Ovary (tissue), 9 donors: ENCODE data around the gene HK2. TPM values are rescaled to one million over a fixed set of nuclear protein-coding genes. Genes with fewer than 3 reads are reported as not detected.

Experiments used
- DNase-seq, 5 donors: peaks; one replicate each; pipeline ENCODE4 v3.0.0-alpha.2; 2019 to 2020
- H3K27ac ChIP-seq, 2 donors: fragments of 200-600 bp; one replicate each; pipeline versions ENCODE4 v1.5.1 to v1.8.0; 2019 to 2022
- H3K27me3 ChIP-seq: fragments of 200-600 bp; one replicate; pipeline ENCODE4 v1.8.0; 2022
- H3K36me3 ChIP-seq: fragments of 200-600 bp; sonication (generic); one replicate; pipeline ENCODE4 v1.5.1; 2019
- H3K4me1 ChIP-seq: one replicate; pipeline ENCODE4 v1.8.1; 2013; ENCODE audit warnings: mild to moderate bottlenecking, moderate library complexity; ENCODE audit not compliant: insufficient read depth
- H3K4me3 ChIP-seq: fragments of 200-600 bp; sonication (generic); one replicate; pipeline ENCODE4 v1.5.1; 2017
- H3K9me3 ChIP-seq, 2 donors: fragments of 200-600 bp in 1 of 2; sonication (generic) in 1 of 2; one replicate each; pipeline versions ENCODE4 v1.5.1 to v1.8.1; 2013 to 2019; ENCODE audit warnings: mild to moderate bottlenecking in 1 of 2, moderate library complexity in 1 of 2
- EP300 ChIP-seq: sonication (generic); formaldehyde crosslinking; IDR thresholded peaks from one replicate; pipeline ENCODE4 v1.6.1; 2017; ENCODE audit warnings: antibody characterized with exemption
- POLR2A ChIP-seq: fragments of 450-650 bp; IDR thresholded peaks from one replicate; pipeline ENCODE4 v1.6.1; 2017; ENCODE audit warnings: antibody characterized with exemption, mild to moderate bottlenecking, moderate library complexity
- WGBS, 3 donors: extraction: QIAGEN DNeasy Blood & Tissue Kit in 1 of 3; methylation state at CpG; one replicate each; pipeline versions ENCODE4 v1.1.5 to v1.1.7; 2013 to 2017; 5-methylcytosine and 5-hydroxymethylcytosine counted together
- intact Hi-C, 4 donors: fragments of 100-400 bp; cut with DNase I; formaldehyde crosslinking; loops; one replicate each; pipeline versions ENCODE4 v1.11.0 to v1.15.1; 2022 to 2023
- polyA plus RNA-seq, 2 donors: library from polyadenylated mRNA; stranded (reverse); fragments of 200-250 nt in 1 of 2; fragments of 350-450 nt in 1 of 2; fragmentation: Illumina TruSeq in 1 of 2; extraction: RNeasy Lipid Tissue Mini Kit (QIAGEN cat#74804) in 1 of 2; gene quantifications; one replicate each; pipeline ENCODE4 v1.2.3, GENCODE V29; 2013 to 2014
- total RNA-seq, 7 donors: library from RNA; depleted of rRNA in 2 of 7; stranded (reverse); fragments of >200 nt in 2 of 7; fragmentation: NEBNext Ultra II Directional in 3 of 7; extraction: Animal tissue kit (Norgen Biotek cat#: 25700) in 3 of 7; gene quantifications; one replicate each; pipeline versions ENCODE4 v1.1.0 to v1.2.4, GENCODE V29; 2016 to 2023
- TF ChIP-seq, protein P1 (sequence below), 3 donors: fragments of 450-650 bp in 2 of 3; fragments of 200-600 bp in 1 of 3; IDR thresholded peaks; one replicate each; pipeline versions ENCODE4 v1.5.1 to v1.8.0; 2016 to 2022; ENCODE audit warnings: antibody characterized with exemption in 3 of 3, mild to moderate bottlenecking in 1 of 3
- donor health status: DM: no; HTN: no; CAD: no; lungs with moderate emphysema.
- donor health status: DM: no; HTN: no; CAD: no.
- donor health status: Bipolar disorder and iron deficiency.
- donor health status: DM: yes; HTN: yes; CAD: no.
- donor health status: DM: no; HTN: no; CAD: no.
- donor health status: DM: yes; HTN: yes; CAD: no.

The HK2 gene
- total and polyA plus RNA-seq, 9 donors, result 11.8 to 46.7 (median 28.9) TPM

GRCh38 chr2:74876081-74876886 is 42.4 kb downstream of the HK2 start:
- peaks cover 34% of the 10 kb centered on the region for H3K4me1 ChIP-seq
- peak; percentile 49 to 59 (median 54) for DNase-seq
- intact Hi-C loops, result loop anchor here in 3 of 4 donors (5.0 kb wide), 2 partner anchors 159 to 184 kb away; no protein-coding TSS in a partner anchor
- H3K9me3 ChIP-seq, result no peaks in the 10 kb centered on the region
- 26 to 36% (median 31%) methylated on average over 13 of the region's 13 CpGs for WGBS, 3 donors
- TF ChIP-seq EP300, result no peak
- TF ChIP-seq, protein P1, sequence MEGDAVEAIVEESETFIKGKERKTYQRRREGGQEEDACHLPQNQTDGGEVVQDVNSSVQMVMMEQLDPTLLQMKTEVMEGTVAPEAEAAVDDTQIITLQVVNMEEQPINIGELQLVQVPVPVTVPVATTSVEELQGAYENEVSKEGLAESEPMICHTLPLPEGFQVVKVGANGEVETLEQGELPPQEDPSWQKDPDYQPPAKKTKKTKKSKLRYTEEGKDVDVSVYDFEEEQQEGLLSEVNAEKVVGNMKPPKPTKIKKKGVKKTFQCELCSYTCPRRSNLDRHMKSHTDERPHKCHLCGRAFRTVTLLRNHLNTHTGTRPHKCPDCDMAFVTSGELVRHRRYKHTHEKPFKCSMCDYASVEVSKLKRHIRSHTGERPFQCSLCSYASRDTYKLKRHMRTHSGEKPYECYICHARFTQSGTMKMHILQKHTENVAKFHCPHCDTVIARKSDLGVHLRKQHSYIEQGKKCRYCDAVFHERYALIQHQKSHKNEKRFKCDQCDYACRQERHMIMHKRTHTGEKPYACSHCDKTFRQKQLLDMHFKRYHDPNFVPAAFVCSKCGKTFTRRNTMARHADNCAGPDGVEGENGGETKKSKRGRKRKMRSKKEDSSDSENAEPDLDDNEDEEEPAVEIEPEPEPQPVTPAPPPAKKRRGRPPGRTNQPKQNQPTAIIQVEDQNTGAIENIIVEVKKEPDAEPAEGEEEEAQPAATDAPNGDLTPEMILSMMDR (IDR thresholded peaks at IDR 0.05), result peak; percentile 62 to 77 (median 73)
- no peak overlapping the region for H3K4me3 ChIP-seq
- no peaks in the 10 kb centered on the region for H3K27me3 ChIP-seq
- H3K36me3 ChIP-seq, result no peaks in the 10 kb centered on the region
- H3K27ac ChIP-seq, result peak overlapping the region; percentile 61 to 73

GRCh38 chr2:74877376-74877775 is 43.4 kb downstream of the HK2 start:
- TF ChIP-seq EP300 (no peak), POLR2A (no peak)
- TF ChIP-seq, protein P1 (IDR thresholded peaks at IDR 0.05), result no peak
- H3K9me3 ChIP-seq, result no peaks in the 10 kb centered on the region
- H3K27me3 ChIP-seq, result no peaks in the 10 kb centered on the region
- H3K36me3 ChIP-seq, result no peaks in the 10 kb centered on the region
- WGBS, 3 donors, result 86 to 97% (median 92%) methylated on average over 6 of the region's 6 CpGs
- DNase-seq, result no peak
- peaks cover 27% of the 10 kb centered on the region for H3K4me1 ChIP-seq
- no peak overlapping the region for H3K27ac ChIP-seq
- intact Hi-C loops, result loop anchor here in 3 of 4 donors (5.0 kb wide), 2 partner anchors 160 to 185 kb away; no protein-coding TSS in a partner anchor
- no peak overlapping the region for H3K4me3 ChIP-seq

GRCh38 chr2:74877781-74878433 is 44.0 kb downstream of the HK2 start:
- Histone ChIP-seq H3K9me3 (no peaks in the 10 kb centered on the region), H3K36me3 (no peaks in the 10 kb centered on the region), H3K4me1 (peaks cover 22% of the 10 kb centered on the region), H3K4me3 (no peak overlapping the region), H3K27ac (no peak overlapping the region), H3K27me3 (no peaks in the 10 kb centered on the region)
- WGBS, 3 donors, result 72 to 85% (median 81%) methylated on average over 4 of the region's 4 CpGs
- TF ChIP-seq EP300 (no peak), POLR2A (no peak)
- TF ChIP-seq, protein P1 (IDR thresholded peaks at IDR 0.05), result no peak
- DNase-seq, result no peak
- intact Hi-C loops, result loop anchor here in 3 of 4 donors (5.0 kb wide), 2 partner anchors 161 to 186 kb away; no protein-coding TSS in a partner anchor

DNA sequence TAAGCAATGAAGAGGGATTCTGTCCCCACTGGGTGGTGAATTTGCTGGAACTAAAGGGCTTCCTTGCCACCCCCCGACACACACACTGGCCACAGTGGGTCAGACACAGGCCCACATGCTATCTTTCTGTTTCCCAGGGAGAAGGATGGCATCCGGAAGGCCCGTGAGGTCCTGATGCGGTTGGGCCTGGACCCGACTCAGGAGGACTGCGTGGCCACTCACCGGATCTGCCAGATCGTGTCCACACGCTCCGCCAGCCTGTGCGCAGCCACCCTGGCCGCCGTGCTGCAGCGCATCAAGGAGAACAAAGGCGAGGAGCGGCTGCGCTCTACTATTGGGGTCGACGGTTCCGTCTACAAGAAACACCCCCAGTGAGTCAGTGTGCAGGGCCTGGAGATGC is 44.6 kb downstream of the HK2 start:
- Histone ChIP-seq H3K27me3 (no peaks in the 10 kb centered on the region), H3K27ac (no peak overlapping the region), H3K4me3 (no peak overlapping the region), H3K9me3 (no peaks in the 10 kb centered on the region), H3K4me1 (peaks cover 17% of the 10 kb centered on the region), H3K36me3 (no peaks in the 10 kb centered on the region)
- no peak for DNase-seq
- TF ChIP-seq, protein P1 (IDR thresholded peaks at IDR 0.05), result no peak
- intact Hi-C loops, result loop anchor here in 3 of 4 donors (5.0 kb wide), 2 partner anchors 161 to 186 kb away; no protein-coding TSS in a partner anchor
- 94 to 95% (median 95%) methylated on average over 15 to 20 of the region's 20 CpGs for WGBS, 3 donors
